Effector CD8-positive, alpha-beta T cell (primary cell): ENCODE results near the gene STEAP2.
"Not testable (repeated sequence)": the region's sequence is repeated elsewhere in the genome, so short reads cannot be mapped to it uniquely, and the experiment has no call there.

ENCODE experiments used
- DNase-seq: peaks from one replicate; lab custom pipeline; 2025; lab: John Stamatoyannopoulos, UW
- total RNA-seq, 4 experiments: gene quantifications; one replicate each; lab custom pipeline; 2026; lab: John Stamatoyannopoulos, UW

STEAP2 gene
- 0 to 0.44 (median 0.18) reads per million in 4 experiments for total RNA-seq

GRCh38 chr7:90211391-90212148 lies at the start of gene STEAP2:
TSS of gene STEAP2 (plus strand) at chr7:90211740. CDS start at chr7:90225083, 13,343 bp downstream.
- DNase-seq: no peak

GRCh38 chr7:90163534-90163933 lies 48.0 kb upstream of the STEAP2 start:
- DNase-seq: no peak

GRCh38 chr7:90165724-90166123 lies 45.8 kb upstream of the STEAP2 start:
- no peak for DNase-seq

- DNase-seq: no peak
These were observed 45.4 kb upstream of the STEAP2 start for GRCh38 chr7:90166153-90166552.

GRCh38 chr7:90167361-90167760 lies 44.2 kb upstream of the STEAP2 start:
- no peak for DNase-seq

- DNase-seq: no peak
These were observed 41.6 kb upstream of the STEAP2 start for GRCh38 chr7:90169891-90170290.

- DNase-seq: no peak
These were observed 39.4 kb upstream of the STEAP2 start for GRCh38 chr7:90172121-90172520.

- no peak for DNase-seq
These were observed 38.9 kb upstream of the STEAP2 start for GRCh38 chr7:90172624-90173023.

GRCh38 chr7:90173127-90173844 lies 38.3 kb upstream of the STEAP2 start:
- no peak for DNase-seq

- no peak for DNase-seq
These were observed 35.9 kb upstream of the STEAP2 start for GRCh38 chr7:90175667-90176066.

- no peak for DNase-seq
These were observed 35.3 kb upstream of the STEAP2 start for GRCh38 chr7:90176195-90176594.

- no peak for DNase-seq
These were observed 33.4 kb upstream of the STEAP2 start for GRCh38 chr7:90178166-90178565.

- DNase-seq: no peak
These were observed 32.8 kb upstream of the STEAP2 start for GRCh38 chr7:90178679-90179278.

- DNase-seq: no peak
These were observed 31.4 kb upstream of the STEAP2 start for GRCh38 chr7:90180011-90180585.

- no peak for DNase-seq
These were observed 30.9 kb upstream of the STEAP2 start for GRCh38 chr7:90180649-90181048.

- no peak for DNase-seq
These were observed 30.1 kb upstream of the STEAP2 start for GRCh38 chr7:90181485-90181884.

- DNase-seq: not testable (repeated sequence)
These were observed 25.2 kb upstream of the STEAP2 start for GRCh38 chr7:90186290-90186689.

- no peak for DNase-seq
These were observed 24.0 kb upstream of the STEAP2 start for GRCh38 chr7:90187507-90188050.

- no peak for DNase-seq
These were observed 23.3 kb upstream of the STEAP2 start for GRCh38 chr7:90188281-90188680.

GRCh38 chr7:90190995-90191394 lies 20.5 kb upstream of the STEAP2 start:
- DNase-seq: no peak

GRCh38 chr7:90191648-90192047 lies 19.9 kb upstream of the STEAP2 start:
- no peak for DNase-seq
